Measurements from ENCODE around the gene NFX1.

NFX1 gene

GRCh38 chr9:33329117-33329563, 38.8 kb downstream of the NFX1 start:
- TF ChIP-seq, protein P1, sequence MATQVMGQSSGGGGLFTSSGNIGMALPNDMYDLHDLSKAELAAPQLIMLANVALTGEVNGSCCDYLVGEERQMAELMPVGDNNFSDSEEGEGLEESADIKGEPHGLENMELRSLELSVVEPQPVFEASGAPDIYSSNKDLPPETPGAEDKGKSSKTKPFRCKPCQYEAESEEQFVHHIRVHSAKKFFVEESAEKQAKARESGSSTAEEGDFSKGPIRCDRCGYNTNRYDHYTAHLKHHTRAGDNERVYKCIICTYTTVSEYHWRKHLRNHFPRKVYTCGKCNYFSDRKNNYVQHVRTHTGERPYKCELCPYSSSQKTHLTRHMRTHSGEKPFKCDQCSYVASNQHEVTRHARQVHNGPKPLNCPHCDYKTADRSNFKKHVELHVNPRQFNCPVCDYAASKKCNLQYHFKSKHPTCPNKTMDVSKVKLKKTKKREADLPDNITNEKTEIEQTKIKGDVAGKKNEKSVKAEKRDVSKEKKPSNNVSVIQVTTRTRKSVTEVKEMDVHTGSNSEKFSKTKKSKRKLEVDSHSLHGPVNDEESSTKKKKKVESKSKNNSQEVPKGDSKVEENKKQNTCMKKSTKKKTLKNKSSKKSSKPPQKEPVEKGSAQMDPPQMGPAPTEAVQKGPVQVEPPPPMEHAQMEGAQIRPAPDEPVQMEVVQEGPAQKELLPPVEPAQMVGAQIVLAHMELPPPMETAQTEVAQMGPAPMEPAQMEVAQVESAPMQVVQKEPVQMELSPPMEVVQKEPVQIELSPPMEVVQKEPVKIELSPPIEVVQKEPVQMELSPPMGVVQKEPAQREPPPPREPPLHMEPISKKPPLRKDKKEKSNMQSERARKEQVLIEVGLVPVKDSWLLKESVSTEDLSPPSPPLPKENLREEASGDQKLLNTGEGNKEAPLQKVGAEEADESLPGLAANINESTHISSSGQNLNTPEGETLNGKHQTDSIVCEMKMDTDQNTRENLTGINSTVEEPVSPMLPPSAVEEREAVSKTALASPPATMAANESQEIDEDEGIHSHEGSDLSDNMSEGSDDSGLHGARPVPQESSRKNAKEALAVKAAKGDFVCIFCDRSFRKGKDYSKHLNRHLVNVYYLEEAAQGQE (IDR thresholded peaks at IDR 0.05; ENCODE audit: insufficient read depth in 1 of 2, low read depth in 2 of 2, low read length in 2 of 2) = no peak
- TF ChIP-seq POLR2AphosphoS5 (IDR thresholded peaks at IDR 0.05; ENCODE audit: low read depth, low read length) (no peak), TAF1 (IDR thresholded peaks at IDR 0.05; ENCODE audit: borderline replicate concordance, insufficient read depth, low read length) (no peak), SIN3A (IDR thresholded peaks at IDR 0.05; ENCODE audit: borderline replicate concordance, insufficient read depth, low read length) (no peak), FOXP2 (optimal IDR thresholded peaks at IDR 0.05; ENCODE audit: borderline replicate concordance, extremely low read depth, extremely low read length, insufficient read depth) (no peak)

DNA sequence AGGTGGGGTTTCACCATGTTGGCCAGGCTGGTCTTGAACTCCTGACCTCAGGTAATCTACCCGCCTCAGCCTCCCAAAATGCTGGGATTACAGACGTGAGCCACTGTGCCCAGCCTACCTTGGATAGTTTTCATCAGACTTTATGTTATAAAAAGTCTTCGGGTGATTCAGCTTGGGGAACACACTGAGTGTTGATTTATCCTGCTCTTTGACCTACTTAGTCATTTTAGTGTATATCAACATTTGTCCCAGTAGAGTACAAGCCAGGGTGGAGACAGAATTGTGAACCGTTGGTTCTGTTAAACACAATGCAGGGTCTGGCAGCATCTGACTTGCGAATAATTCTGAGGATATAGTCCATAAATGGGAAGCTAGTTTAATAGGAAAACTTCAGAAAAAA, 39.7 kb downstream of the NFX1 start:
- no peak for TF ChIP-seq FOXP2 (optimal IDR thresholded peaks at IDR 0.05; ENCODE audit: borderline replicate concordance, extremely low read depth, extremely low read length, insufficient read depth)
- TF ChIP-seq, protein P1 (IDR thresholded peaks at IDR 0.05; ENCODE audit: insufficient read depth in 1 of 2, low read depth in 2 of 2, low read length in 2 of 2) = no peak
- no peak for TF ChIP-seq POLR2AphosphoS5 (IDR thresholded peaks at IDR 0.05; ENCODE audit: low read depth, low read length)
- no peak for TF ChIP-seq SIN3A (IDR thresholded peaks at IDR 0.05; ENCODE audit: borderline replicate concordance, insufficient read depth, low read length)
- TF ChIP-seq TAF1 (IDR thresholded peaks at IDR 0.05; ENCODE audit: borderline replicate concordance, insufficient read depth, low read length) = no peak

GRCh38 chr9:33331377-33331891, 41.1 kb downstream of the NFX1 start:
- TF ChIP-seq, protein P1 (IDR thresholded peaks at IDR 0.05; ENCODE audit: insufficient read depth in 1 of 2, low read depth in 2 of 2, low read length in 2 of 2) = no peak
- TF ChIP-seq FOXP2 (optimal IDR thresholded peaks at IDR 0.05; ENCODE audit: borderline replicate concordance, extremely low read depth, extremely low read length, insufficient read depth) = no peak
- TF ChIP-seq TAF1 (IDR thresholded peaks at IDR 0.05; ENCODE audit: borderline replicate concordance, insufficient read depth, low read length) = no peak
- no peak for TF ChIP-seq POLR2AphosphoS5 (IDR thresholded peaks at IDR 0.05; ENCODE audit: low read depth, low read length)
- TF ChIP-seq SIN3A (IDR thresholded peaks at IDR 0.05; ENCODE audit: borderline replicate concordance, insufficient read depth, low read length) = no peak

DNA sequence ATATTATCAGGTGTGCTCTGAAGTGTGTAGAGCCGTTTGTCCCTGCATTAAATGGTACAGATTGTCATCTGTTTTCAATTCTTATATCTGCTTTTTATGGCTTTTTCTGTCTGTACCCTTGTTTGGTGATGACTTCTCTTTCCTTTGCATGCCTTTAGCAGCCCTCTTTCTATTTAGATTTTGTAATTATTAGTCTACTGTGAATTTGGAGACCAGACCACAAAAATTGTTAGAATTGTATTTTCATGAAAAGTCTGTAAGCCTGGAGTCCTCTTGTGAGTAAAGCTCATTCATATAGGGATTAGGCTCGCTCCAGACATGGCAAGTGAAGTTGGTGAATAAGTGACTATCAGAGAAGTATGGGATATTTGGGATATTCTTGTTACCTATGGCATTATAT, 41.7 kb downstream of the NFX1 start:
- TF ChIP-seq TAF1 (IDR thresholded peaks at IDR 0.05; ENCODE audit: borderline replicate concordance, insufficient read depth, low read length) (no peak), SIN3A (IDR thresholded peaks at IDR 0.05; ENCODE audit: borderline replicate concordance, insufficient read depth, low read length) (no peak), POLR2AphosphoS5 (IDR thresholded peaks at IDR 0.05; ENCODE audit: low read depth, low read length) (no peak), FOXP2 (optimal IDR thresholded peaks at IDR 0.05; ENCODE audit: borderline replicate concordance, extremely low read depth, extremely low read length, insufficient read depth) (no peak)
- TF ChIP-seq, protein P1 (IDR thresholded peaks at IDR 0.05; ENCODE audit: insufficient read depth in 1 of 2, low read depth in 2 of 2, low read length in 2 of 2) = no peak

Data from PFSK-1 (cell line).